GM18867 (cell line): ENCODE results near the gene DBX2.
A peak's percentile ranks its signal among the peaks of the same experiment; 100 is the strongest.
"Not testable (repeated sequence)": the region's sequence is repeated elsewhere in the genome, so short reads cannot be mapped to it uniquely, and the experiment has no call there.

Experiments
- ATAC-seq: cut with Tn5 transposase; IDR thresholded peaks from one replicate; pipeline ENCODE4 v1.9.1; 2021; ENCODE audit warnings: mild to moderate bottlenecking, moderate library complexity; ENCODE audit not compliant: unreplicated experiment

The DBX2 gene

GRCh38 chr12:45012749-45013148 lies 38.1 kb downstream of the DBX2 start:
- ATAC-seq, result no peak

GRCh38 chr12:45010059-45010458 lies 40.8 kb downstream of the DBX2 start:
- ATAC-seq, result no peak

- ATAC-seq, result no peak
Measured at GRCh38 chr12:45008211-45008610, 42.7 kb downstream of the DBX2 start.

- no peak for ATAC-seq
Measured at GRCh38 chr12:44999355-44999754, 51.5 kb downstream of the DBX2 start.

- no peak for ATAC-seq
Measured at GRCh38 chr12:44993161-44993560, 57.7 kb downstream of the DBX2 start.

GRCh38 chr12:44984863-44985262 lies 66.0 kb downstream of the DBX2 start:
- ATAC-seq, result not testable (repeated sequence)

GRCh38 chr12:44979918-44980317 lies 71.0 kb downstream of the DBX2 start:
- no peak for ATAC-seq

- no peak for ATAC-seq
Measured at GRCh38 chr12:44976246-44976645, 74.7 kb downstream of the DBX2 start.

- ATAC-seq, result peak; percentile 81
Measured at GRCh38 chr12:44972746-44973421, 78.0 kb downstream of the DBX2 start.

GRCh38 chr12:44968965-44969364 lies 81.9 kb downstream of the DBX2 start:
- ATAC-seq, result no peak
